HCT116 (cell line): ENCODE measurements around the gene CTNNB1. TPM values are rescaled to one million over a fixed set of nuclear protein-coding genes. Genes with fewer than 3 reads are reported as not detected.

ENCODE experiments used
- ATAC-seq: fragments of 200-7000 bp; cut with Tn5 transposase; 2 replicates; pipeline ENCODE4 v1.9.1; 2020; ENCODE audit warnings: mild to moderate bottlenecking, moderate library complexity
- BruUV-seq: library from RNA; stranded (reverse); fragments of 400-500 nt; replicated peaks from 2 replicates; lab custom pipeline; 2021; lab: Mats Ljungman, UMichigan
- CTCF ChIA-PET: fragments of 300-600 bp; sonication (Branson Sonifier 250); formaldehyde crosslinking; loops from one replicate; lab custom pipeline; 2021; ENCODE audit warnings: antibody characterized with exemption; lab: Charles Lee
- POLR2A ChIA-PET: fragments of 300-600, 350-600 bp; sonication (Branson Sonifier 250); formaldehyde crosslinking; loops from one replicate; lab custom pipeline; 2021; ENCODE audit warnings: antibody characterized with exemption; lab: Charles Lee
- RAD21 ChIA-PET, 2 experiments: fragments of 300-600 bp; sonication (Branson Sonifier 250); formaldehyde crosslinking; loops; one replicate each; lab custom pipeline; 2023; ENCODE audit warnings: low total read pairs in 2 of 2; ENCODE audit not compliant: uncharacterized antibody in 2 of 2, unreplicated experiment in 2 of 2, low non-redundant PET in 1 of 2; lab: Charles Lee
- DNase-seq: peaks from one replicate; pipeline ENCODE4 v3.0.0-alpha.2; 2010; ENCODE audit warnings: low read depth, low spot score
- H2AFZ ChIP-seq: fragments of 200-600 bp; shearing (Covaris generic), sonication (generic); 2 replicates; pipeline ENCODE4 v1.6.1; 2017; ENCODE audit warnings: low read depth, mixed run types, mixed read lengths, antibody characterized with exemption, low read length; ENCODE audit not compliant: poor library complexity, severe bottlenecking
- H3K27ac ChIP-seq: 2 replicates; pipeline ENCODE4 v1.5.1; 2012; ENCODE audit warnings: low read depth, low read length
- H3K27me3 ChIP-seq: fragments of 200-600 bp; sonication (generic); 2 replicates; pipeline ENCODE4 v1.6.1; 2016; ENCODE audit warnings: mixed run types, low read length, mixed read lengths; ENCODE audit not compliant: insufficient read depth
- H3K36me3 ChIP-seq, 2 experiments: fragments of 200-500 bp in 1 of 2; fragments of 200-600 bp in 1 of 2; sonication (Bioruptor generic) in 1 of 2; sonication (generic) in 1 of 2; 2 replicates each; pipeline versions ENCODE4 v1.5.1 to v1.6.1; 2014 to 2016; ENCODE audit warnings: low read length in 2 of 2, inconsistent platforms in 1 of 2, mixed read lengths in 1 of 2, mixed run types in 1 of 2; ENCODE audit not compliant: insufficient read depth in 2 of 2, control insufficient read depth in 1 of 2
- H3K4me1 ChIP-seq, 2 experiments: fragments of 200-600 bp in 1 of 2; sonication (generic) in 1 of 2; 2 replicates each; pipeline versions ENCODE4 v1.5.1 to v1.6.1; 2012 to 2017; ENCODE audit warnings: low read length in 2 of 2, inconsistent platforms in 1 of 2, mild to moderate bottlenecking in 1 of 2, mixed read lengths in 1 of 2, mixed run types in 1 of 2, moderate library complexity in 1 of 2; ENCODE audit not compliant: insufficient read depth in 2 of 2, control insufficient read depth in 1 of 2
- H3K4me2 ChIP-seq: fragments of 200-600 bp; sonication (generic); 2 replicates; pipeline ENCODE4 v1.6.1; 2017; ENCODE audit warnings: mixed run types, low read length, mixed read lengths
- H3K4me3 ChIP-seq, 2 experiments: fragments of 200-600 bp in 1 of 2; sonication (generic) in 1 of 2; replicated peaks in 1 of 2; 2 replicates each; pipeline ENCODE4 v1.5.1; 2011 to 2016; ENCODE audit warnings: low read length in 2 of 2, control low read depth in 1 of 2, low read depth in 1 of 2, mild to moderate bottlenecking in 1 of 2, mixed read lengths in 1 of 2, mixed run types in 1 of 2
- H3K79me2 ChIP-seq: fragments of 200-600 bp; sonication (generic); 2 replicates; pipeline ENCODE4 v1.6.1; 2017; ENCODE audit warnings: mild to moderate bottlenecking, mixed run types, low read length, moderate library complexity, mixed read lengths; ENCODE audit not compliant: insufficient read depth
- H3K9ac ChIP-seq: fragments of 200-600 bp; sonication (generic); 2 replicates; pipeline ENCODE4 v1.6.1; 2016; ENCODE audit warnings: low read length, mixed read lengths
- H3K9me2 ChIP-seq: fragments of 200-600 bp; sonication (generic), shearing (Covaris generic); 2 replicates; pipeline ENCODE4 v1.6.1; 2017; ENCODE audit warnings: mixed run types, mild to moderate bottlenecking, moderate library complexity; ENCODE audit not compliant: insufficient read depth
- H3K9me3 ChIP-seq, 2 experiments: fragments of 200-500 bp in 1 of 2; fragments of 200-600 bp in 1 of 2; sonication (Bioruptor generic) in 1 of 2; sonication (generic) in 1 of 2; 2 replicates each; pipeline ENCODE4 v1.6.1; 2014 to 2017; ENCODE audit warnings: low read length in 2 of 2, mixed read lengths in 2 of 2, inconsistent platforms in 1 of 2, low read depth in 1 of 2, mild to moderate bottlenecking in 1 of 2, mixed run types in 1 of 2, moderate library complexity in 1 of 2; ENCODE audit not compliant: control insufficient read depth in 1 of 2, insufficient read depth in 1 of 2
- H4K20me1 ChIP-seq: fragments of 200-600 bp; sonication (generic), shearing (Covaris generic); 2 replicates; pipeline ENCODE4 v1.6.1; 2017; ENCODE audit warnings: mixed run types, mild to moderate bottlenecking, moderate library complexity; ENCODE audit not compliant: insufficient read depth
- CBX3 ChIP-seq: IDR thresholded peaks from 2 replicates; pipeline ENCODE4 v1.6.1; 2012; ENCODE audit warnings: low read depth
- CEBPB ChIP-seq: IDR thresholded peaks from 2 replicates; pipeline ENCODE4 v1.6.1; 2012; ENCODE audit warnings: low read depth
- CTCF ChIP-seq, 3 experiments: fragments of 200-600 bp in 1 of 3; sonication (generic) in 1 of 3; IDR thresholded peaks in 2 of 3; conservative IDR thresholded peaks in 1 of 3; 2 replicates each; pipeline ENCODE4 v1.5.1; 2012 to 2017; ENCODE audit warnings: low read depth in 2 of 3, low read length in 2 of 3, antibody characterized with exemption in 1 of 3, borderline replicate concordance in 1 of 3, control low read depth in 1 of 3, mild to moderate bottlenecking in 1 of 3, mixed read lengths in 1 of 3, mixed run types in 1 of 3, moderate library complexity in 1 of 3; ENCODE audit not compliant: insufficient read depth in 1 of 3
- EZH2 ChIP-seq: fragments of 200-600 bp; sonication (generic); IDR thresholded peaks from 2 replicates; pipeline ENCODE4 v1.6.1; 2017; ENCODE audit warnings: antibody characterized with exemption, mixed run types
- EZH2phosphoT487 ChIP-seq: fragments of 200-600 bp; IDR thresholded peaks from 2 replicates; pipeline ENCODE4 v1.6.1; 2018; ENCODE audit warnings: antibody characterized with exemption, borderline replicate concordance
- FOSL1 ChIP-seq: IDR thresholded peaks from 2 replicates; pipeline ENCODE4 v1.6.1; 2012; ENCODE audit warnings: low read depth
- JUND ChIP-seq: IDR thresholded peaks from 2 replicates; pipeline ENCODE4 v1.6.1; 2012
- POLR2A ChIP-seq: IDR thresholded peaks from 2 replicates; pipeline ENCODE4 v1.7.0; 2011; ENCODE audit warnings: borderline replicate concordance; ENCODE audit not compliant: insufficient read depth, insufficient read length; ENCODE audit errors: extremely low read depth
- POLR2AphosphoS5 ChIP-seq: IDR thresholded peaks from 2 replicates; pipeline ENCODE4 v1.6.1; 2011; ENCODE audit warnings: mild to moderate bottlenecking, low read depth, low read length, moderate library complexity
- SIN3A ChIP-seq: IDR thresholded peaks from 2 replicates; pipeline ENCODE4 v1.6.1; 2012; ENCODE audit warnings: low read depth
- SRF ChIP-seq: IDR thresholded peaks from 2 replicates; pipeline ENCODE4 v1.6.1; 2012; ENCODE audit warnings: low read depth
- ZNF274 ChIP-seq: fragments of 200-500 bp; sonication (Bioruptor generic); IDR thresholded peaks from 2 replicates; pipeline ENCODE4 v1.6.1; 2014; ENCODE audit warnings: mild to moderate bottlenecking, low read depth, low read length, inconsistent platforms
- intact Hi-C: fragments of 100-400 bp; cut with micrococcal nuclease; formaldehyde crosslinking; loops from 2 replicates; pipeline ENCODE4 v1.10.0; 2022
- total RNA-seq: library from RNA; stranded (reverse); gene quantifications from one replicate; pipeline ENCODE4 v1.2.1, GENCODE V29; 2021; ENCODE audit not compliant: unreplicated experiment
- TF ChIP-seq, protein P1 (sequence below): IDR thresholded peaks from 2 replicates; pipeline ENCODE4 v1.6.1; 2012

CTNNB1 gene
- total RNA-seq, 1 experiment from 2014 or later: 265 TPM

DNA sequence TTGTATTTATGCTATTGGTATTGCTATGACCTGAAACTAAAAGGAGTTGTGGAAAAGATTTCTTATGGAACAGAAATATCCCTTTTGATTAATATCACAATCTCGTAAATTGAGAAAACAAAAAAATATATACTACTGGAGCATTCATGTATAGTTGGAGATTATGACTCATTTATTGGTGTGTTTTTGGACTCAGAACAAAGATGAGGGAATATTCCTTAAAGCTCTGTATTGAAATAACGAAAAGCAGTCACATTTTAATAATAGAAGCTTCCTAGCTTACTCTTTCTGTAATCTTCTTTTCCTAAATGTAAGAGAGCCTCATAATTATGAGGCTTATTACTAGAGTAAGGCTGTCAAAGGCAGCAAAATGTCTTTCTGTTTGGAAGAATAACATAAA, 14.3 kb downstream of the CTNNB1 start:
- no peak for TF ChIP-seq POLR2AphosphoS5
- TF ChIP-seq FOSL1: no peak
- TF ChIP-seq EZH2: no peak
- no peak for TF ChIP-seq SIN3A
- TF ChIP-seq CEBPB: no peak
- TF ChIP-seq JUND: no peak
- no peak for TF ChIP-seq POLR2A
- intact Hi-C loops: no loop called here
- Histone ChIP-seq H3K4me1 (no peaks in the 10 kb centered on the region), H3K36me3 (no peaks in the 10 kb centered on the region), H3K4me2 (no peak overlapping the region), H4K20me1 (peaks cover 60% of the 10 kb centered on the region), H3K9me3 (no peaks in the 10 kb centered on the region), H3K9ac (no peak overlapping the region), H3K79me2 (peaks cover 100% of the 10 kb centered on the region), H3K27me3 (no peaks in the 10 kb centered on the region), H3K27ac (no peak overlapping the region), H2AFZ (no peak overlapping the region), H3K4me3 (no peak overlapping the region), H3K9me2 (no peaks in the 10 kb centered on the region)
- ChIA-PET POLR2A (interaction anchor here (2.6 to 3.5 kb wide), 2 partner anchors 11 to 14 kb away, joined by 6 to 13 read pairs; partner anchors contain the start of gene CTNNB1), CTCF (no interaction called here), RAD21 (no interaction called here)
- ATAC-seq (no peak), DNase-seq (no peak)
- no TSS peak for BruUV-seq

DNA sequence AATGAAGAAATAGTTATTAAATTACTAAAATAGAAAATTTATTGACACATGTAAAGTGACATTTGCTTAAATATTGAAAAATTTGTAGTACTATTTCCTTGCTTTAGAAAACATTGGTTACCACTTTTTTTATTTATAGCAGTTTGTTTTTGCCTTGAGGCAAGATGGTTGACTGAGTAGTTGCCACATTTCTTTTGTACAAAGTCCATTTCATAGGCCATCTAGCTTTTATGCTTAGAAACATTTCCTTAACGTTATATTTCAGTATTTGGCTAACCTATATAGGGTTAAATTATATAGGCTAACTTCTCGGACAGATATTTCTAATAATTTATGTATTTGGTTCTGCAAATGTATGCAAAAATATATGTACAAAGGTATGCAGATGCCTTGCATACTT, 17.1 kb downstream of the CTNNB1 start:
- Histone ChIP-seq H3K9me3 (no peaks in the 10 kb centered on the region), H3K4me3 (no peak overlapping the region), H3K36me3 (no peaks in the 10 kb centered on the region), H3K9ac (no peak overlapping the region), H3K27ac (no peak overlapping the region), H3K9me2 (no peaks in the 10 kb centered on the region), H2AFZ (no peak overlapping the region), H3K27me3 (no peaks in the 10 kb centered on the region), H3K79me2 (peaks cover 99% of the 10 kb centered on the region), H4K20me1 (peaks cover 62% of the 10 kb centered on the region), H3K4me2 (no peak overlapping the region), H3K4me1 (no peaks in the 10 kb centered on the region)
- CTCF ChIA-PET: no interaction called here
- no peak for TF ChIP-seq POLR2AphosphoS5
- TF ChIP-seq, protein P1, sequence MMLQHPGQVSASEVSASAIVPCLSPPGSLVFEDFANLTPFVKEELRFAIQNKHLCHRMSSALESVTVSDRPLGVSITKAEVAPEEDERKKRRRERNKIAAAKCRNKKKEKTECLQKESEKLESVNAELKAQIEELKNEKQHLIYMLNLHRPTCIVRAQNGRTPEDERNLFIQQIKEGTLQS: no peak
- no peak for TF ChIP-seq CEBPB
- no peak for TF ChIP-seq EZH2
- TF ChIP-seq ZNF274: no peak
- no peak for TF ChIP-seq CTCF (IDR thresholded peaks at IDR 0.05 in 2 of 3, conservative IDR thresholded peaks at IDR 0.05 in 1 of 3; ENCODE audit: borderline replicate concordance in 1 of 3, insufficient read depth in 1 of 3, low read depth in 2 of 3, low read length in 2 of 3)
- TF ChIP-seq EZH2phosphoT487: no peak
- TF ChIP-seq CBX3: no peak
- TF ChIP-seq SRF: no peak
- no TSS peak for BruUV-seq
- DNase-seq (no peak), ATAC-seq (no peak)
- intact Hi-C loops: no loop called here
- POLR2A ChIA-PET: interaction anchor here (3.5 kb wide), 1 partner anchor 17 kb away, joined by 13 read pairs; the partner anchor contains the start of gene CTNNB1
- RAD21 ChIA-PET: no interaction called here
